Natural killer cell (primary cell): ENCODE measurements around the gene FUT2. TPM values are rescaled to one million over a fixed set of nuclear protein-coding genes. Genes with fewer than 3 reads are reported as not detected.

Experiments used
- ATAC-seq, 3 donors: fragments of 150-1000 bp in 2 of 3; fragments of 200-7000 bp in 1 of 3; cut with Tn5 transposase; 1 replicate in 1 of 3; 2 replicates in 2 of 3; pipeline ENCODE4 v1.10.0; 2021; ENCODE audit warnings: mild to moderate bottlenecking in 2 of 3, moderate library complexity in 2 of 3
- DNase-seq, 2 donors: peaks; one replicate each; pipeline versions ENCODE4 v3.0.0 to v3.0.0-alpha.2; 2013 to 2021; ENCODE audit warnings: mixed read lengths in 1 of 2
- H3K27ac ChIP-seq: one replicate; pipeline ENCODE4 v1.5.1; 2013; ENCODE audit warnings: mild to moderate bottlenecking, low read length
- H3K27me3 ChIP-seq: one replicate; pipeline ENCODE4 v1.6.1; 2013; ENCODE audit warnings: low read length; ENCODE audit not compliant: control insufficient read depth, insufficient read depth
- H3K36me3 ChIP-seq: one replicate; pipeline ENCODE4 v1.6.1; 2013; ENCODE audit warnings: low read length; ENCODE audit not compliant: control insufficient read depth, insufficient read depth
- H3K4me1 ChIP-seq: one replicate; pipeline ENCODE4 v1.6.1; 2013; ENCODE audit warnings: low read length; ENCODE audit not compliant: control insufficient read depth, insufficient read depth
- H3K4me3 ChIP-seq: one replicate; pipeline ENCODE4 v1.5.1; 2013; ENCODE audit warnings: low read length
- H3K9me3 ChIP-seq: one replicate; pipeline ENCODE4 v1.6.1; 2013; ENCODE audit warnings: low read length; ENCODE audit not compliant: control insufficient read depth, insufficient read depth
- H3K27ac Mint-ChIP-seq, 2 donors: one replicate each; pipeline ENCODE4 v1.8.0; 2022; ENCODE audit warnings: mild to moderate bottlenecking in 2 of 2, mixed read lengths in 2 of 2, moderate library complexity in 1 of 2
- H3K27me3 Mint-ChIP-seq, 2 donors: one replicate each; pipeline ENCODE4 v1.8.0; 2022; ENCODE audit warnings: low read depth in 2 of 2, mixed read lengths in 2 of 2
- H3K36me3 Mint-ChIP-seq: one replicate; pipeline ENCODE4 v1.8.0; 2022; ENCODE audit warnings: mixed read lengths
- H3K4me1 Mint-ChIP-seq, 2 donors: one replicate each; pipeline ENCODE4 v1.8.0; 2022; ENCODE audit warnings: mixed read lengths in 2 of 2
- H3K4me3 Mint-ChIP-seq: one replicate; pipeline ENCODE4 v1.8.0; 2022; ENCODE audit warnings: mild to moderate bottlenecking, moderate library complexity, mixed read lengths
- H3K9me3 Mint-ChIP-seq, 2 donors: one replicate each; pipeline ENCODE4 v1.8.0; 2022; ENCODE audit warnings: mixed read lengths in 2 of 2
- WGBS: methylation state at CpG from one replicate; pipeline ENCODE4 v1.1.7; 2013; ENCODE audit warnings: missing lambda C conversion rate; ENCODE audit not compliant: insufficient coverage; 5-methylcytosine and 5-hydroxymethylcytosine counted together
- intact Hi-C: fragments of 100-400 bp; cut with micrococcal nuclease; formaldehyde crosslinking; loops from one replicate; pipeline ENCODE4 v1.14.2; 2022
- total RNA-seq, 4 donors: library from RNA; stranded (reverse); fragments of 120-200 nt in 1 of 4; gene quantifications; one replicate each; pipeline versions ENCODE4 v1.2.3 to v1.2.4, GENCODE V29; 2013 to 2022
- TF ChIP-seq, protein P1 (sequence below): fragments of 200-600 bp; IDR thresholded peaks from one replicate; pipeline ENCODE4 v1.8.0; 2022; ENCODE audit warnings: antibody characterized with exemption

The FUT2 gene
- total RNA-seq, 3 donors from 2014 or later (not counting 1 experiment from before 2014, with no cell fraction given) = not detected

DNA sequence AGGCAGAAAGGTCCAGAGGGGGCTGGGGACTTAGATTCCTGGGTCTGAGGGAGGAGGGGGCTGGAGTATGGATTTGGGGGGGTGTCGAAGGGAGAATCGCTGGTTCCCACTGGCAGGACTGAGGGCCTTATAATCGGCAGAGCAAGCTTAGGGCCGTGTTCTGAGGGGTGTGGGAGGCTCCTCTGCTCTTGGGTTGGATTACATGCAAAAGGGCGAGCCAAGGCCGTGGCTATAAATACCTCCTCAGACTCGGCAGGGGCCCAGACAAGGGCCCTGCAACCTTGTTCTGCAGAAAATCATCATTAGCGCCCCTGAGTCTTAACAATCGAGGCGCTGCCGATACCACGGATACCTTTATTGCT, 24.5 kb downstream of the FUT2 start:
- Histone ChIP-seq H3K9me3 (peaks cover 4% of the 10 kb centered on the region), H3K36me3 (no peaks in the 10 kb centered on the region), H3K4me3 (no peak overlapping the region), H3K4me1 (peaks cover 21% of the 10 kb centered on the region), H3K27ac (no peak overlapping the region), H3K27me3 (no peaks in the 10 kb centered on the region)
- Mint-ChIP-seq H3K4me3 (peak overlapping the region; percentile 95), H3K27me3 (no peaks in the 10 kb centered on the region), H3K9me3 (peaks cover 0 to 5% of the 10 kb centered on the region in 2 donors), H3K36me3 (no peaks in the 10 kb centered on the region), H3K27ac (peak overlapping the region; percentile 93 to 97), H3K4me1 (peaks cover 17 to 18% of the 10 kb centered on the region in 2 donors)
- 49% methylated on average over 12 of the region's 12 CpGs for WGBS
- DNase-seq (no peak), ATAC-seq (peak in 1 of 3 donors; percentile 2)
- intact Hi-C loops = no loop called here
- TF ChIP-seq, protein P1, sequence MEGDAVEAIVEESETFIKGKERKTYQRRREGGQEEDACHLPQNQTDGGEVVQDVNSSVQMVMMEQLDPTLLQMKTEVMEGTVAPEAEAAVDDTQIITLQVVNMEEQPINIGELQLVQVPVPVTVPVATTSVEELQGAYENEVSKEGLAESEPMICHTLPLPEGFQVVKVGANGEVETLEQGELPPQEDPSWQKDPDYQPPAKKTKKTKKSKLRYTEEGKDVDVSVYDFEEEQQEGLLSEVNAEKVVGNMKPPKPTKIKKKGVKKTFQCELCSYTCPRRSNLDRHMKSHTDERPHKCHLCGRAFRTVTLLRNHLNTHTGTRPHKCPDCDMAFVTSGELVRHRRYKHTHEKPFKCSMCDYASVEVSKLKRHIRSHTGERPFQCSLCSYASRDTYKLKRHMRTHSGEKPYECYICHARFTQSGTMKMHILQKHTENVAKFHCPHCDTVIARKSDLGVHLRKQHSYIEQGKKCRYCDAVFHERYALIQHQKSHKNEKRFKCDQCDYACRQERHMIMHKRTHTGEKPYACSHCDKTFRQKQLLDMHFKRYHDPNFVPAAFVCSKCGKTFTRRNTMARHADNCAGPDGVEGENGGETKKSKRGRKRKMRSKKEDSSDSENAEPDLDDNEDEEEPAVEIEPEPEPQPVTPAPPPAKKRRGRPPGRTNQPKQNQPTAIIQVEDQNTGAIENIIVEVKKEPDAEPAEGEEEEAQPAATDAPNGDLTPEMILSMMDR = no peak

DNA sequence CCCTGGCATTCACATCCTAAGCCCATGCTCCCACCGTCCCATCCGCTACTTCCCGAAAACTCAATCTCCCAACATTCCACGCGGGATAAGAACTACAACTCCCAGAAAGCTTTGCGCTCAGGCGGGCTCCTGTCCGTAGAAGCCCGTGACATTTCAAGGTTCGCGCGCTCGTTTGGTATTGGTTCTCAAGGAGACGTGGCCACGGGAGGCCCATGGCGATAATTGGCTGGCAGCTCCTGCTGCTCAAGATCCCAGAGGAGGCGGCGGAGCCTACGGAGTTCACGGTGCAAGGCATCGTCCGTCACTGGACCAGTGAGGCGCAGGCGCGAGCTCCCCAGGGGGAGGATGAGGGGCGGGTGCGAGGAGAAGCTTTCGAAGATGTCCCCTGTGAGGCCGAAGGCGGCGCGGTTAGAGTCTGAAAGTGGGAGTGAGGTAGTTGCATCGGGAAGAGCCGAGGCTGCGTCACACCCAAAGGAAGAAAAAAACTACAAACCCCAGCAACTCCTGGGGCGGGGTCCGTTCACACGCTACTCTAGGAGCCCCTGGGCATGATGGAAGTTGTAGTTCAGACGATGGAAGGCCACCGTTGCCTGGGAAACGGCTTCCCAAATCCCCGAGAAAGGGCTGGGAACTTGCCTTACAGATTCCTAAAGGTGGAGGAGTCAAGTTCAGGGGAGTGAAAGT, 25.0 kb downstream of the FUT2 start:
- Histone ChIP-seq H3K36me3 (no peaks in the 10 kb centered on the region), H3K27ac (peak overlapping the region; percentile 88), H3K4me1 (peaks cover 25% of the 10 kb centered on the region), H3K4me3 (peak overlapping the region; percentile 71), H3K27me3 (no peaks in the 10 kb centered on the region), H3K9me3 (peaks cover 4% of the 10 kb centered on the region)
- intact Hi-C loops = no loop called here
- DNase-seq = peak; percentile 82 to 95
- peaks cover 20 to 22% of the 10 kb centered on the region in 2 donors for H3K4me1 Mint-ChIP-seq
- no peaks in the 10 kb centered on the region for H3K36me3 Mint-ChIP-seq
- peak overlapping the region; percentile 93 to 97 for H3K27ac Mint-ChIP-seq
- peak; percentile 85 to 90 (median 87) for ATAC-seq
- WGBS = 3% methylated on average over 39 of the region's 42 CpGs
- H3K27me3 Mint-ChIP-seq = no peaks in the 10 kb centered on the region
- peaks cover 0 to 5% of the 10 kb centered on the region in 2 donors for H3K9me3 Mint-ChIP-seq
- TF ChIP-seq, protein P1 = no peak
- H3K4me3 Mint-ChIP-seq = peak overlapping the region; percentile 95

DNA sequence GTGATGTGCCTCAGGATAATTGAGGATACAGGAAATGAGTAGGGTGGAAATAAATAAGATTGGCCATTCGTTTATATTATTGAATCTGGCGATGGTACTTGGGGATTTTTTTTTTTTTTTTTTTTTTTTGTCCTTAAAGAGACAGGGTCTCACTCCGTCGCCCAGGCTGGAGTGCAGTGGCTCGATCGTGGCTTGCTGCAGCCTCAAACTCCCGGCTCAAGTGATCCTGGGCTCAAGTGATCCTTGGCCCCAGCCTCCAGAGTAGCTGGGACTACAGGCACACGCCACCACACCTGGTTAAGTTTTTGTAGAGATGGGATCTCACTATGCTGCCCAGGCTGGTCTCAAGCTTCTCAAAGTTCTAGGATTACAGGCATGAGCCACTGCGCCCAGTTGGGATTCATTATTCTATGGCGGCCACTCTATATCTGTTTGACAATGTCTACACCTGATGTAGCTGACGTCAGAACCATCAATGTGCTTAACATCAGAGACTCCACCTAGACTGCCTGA, 26.5 kb downstream of the FUT2 start:
- no peaks in the 10 kb centered on the region for H3K27me3 ChIP-seq
- Mint-ChIP-seq H3K27ac (no peak overlapping the region), H3K9me3 (peaks cover 5 to 10% of the 10 kb centered on the region in 2 donors), H3K27me3 (no peaks in the 10 kb centered on the region), H3K4me1 (peaks cover 29 to 31% of the 10 kb centered on the region in 2 donors), H3K4me3 (no peak overlapping the region), H3K36me3 (no peaks in the 10 kb centered on the region)
- H3K9me3 ChIP-seq = peaks cover 4% of the 10 kb centered on the region
- H3K36me3 ChIP-seq = no peaks in the 10 kb centered on the region
- intact Hi-C loops = no loop called here
- H3K27ac ChIP-seq = no peak overlapping the region
- DNase-seq = no peak
- ATAC-seq = no peak
- TF ChIP-seq, protein P1 = no peak
- H3K4me1 ChIP-seq = peaks cover 37% of the 10 kb centered on the region
- H3K4me3 ChIP-seq = no peak overlapping the region
- 92% methylated on average over 11 of the region's 11 CpGs for WGBS
